K562 (cell line): ENCODE measurements around the gene MT1A. TPM values are rescaled to one million over a fixed set of nuclear protein-coding genes. Genes with fewer than 3 reads are reported as not detected.

ENCODE experiments used
- polyA plus RNA-seq, 8 experiments: library from polyadenylated mRNA; depleted of rRNA in 4 of 8; stranded (reverse) in 5 of 8; unstranded in 3 of 8; fragments of >200 nt; fragmentation: Nextera tagmentation in 2 of 8; fragmentation: Illumina TruSeq in 1 of 8; extraction: Ambion mirVana in 2 of 8; extraction: Trizol in 1 of 8; gene quantifications; 2 replicates each; pipeline versions ENCODE4 v1.2.1 to v1.2.3, GENCODE V29; 2011 to 2014; ENCODE audit warnings: inconsistent platforms in 1 of 8, missing spikeins in 1 of 8
- total RNA-seq, 7 experiments: library from RNA; depleted of rRNA in 6 of 7; stranded (reverse); fragments of >200 nt in 6 of 7; fragmentation: Illumina TruSeq in 2 of 7; extraction: Trizol in 2 of 7; gene quantifications; 2 replicates each; pipeline versions ENCODE4 v1.2.1 to v1.2.3, GENCODE V29; 2011 to 2021; ENCODE audit warnings: low replicate concordance in 1 of 7

Gene MT1A
- total and polyA plus RNA-seq, 9 of the 15 experiments (the other 6 are each of a cell fraction or from before 2014, with no cell fraction given): 0.23 TPM; not detected in 8

Other genes with a start within 250 kb of the MT1A start
Only the 7 nearest of the 16 such genes appear.
- 7.3 and 11.7 TPM in 2 replicates for gene MT2A, start 30.1 kb upstream of the MT1A start, total RNA-seq (2014; rRNA removed)
- 1.9 and 2.0 TPM in 2 replicates for gene MT2A, start 30.1 kb upstream of the MT1A start, total RNA-seq (2014; rRNA removed; fragmentation: Illumina TruSeq; extraction: Trizol)
- 4.7 and 8.5 TPM in 2 replicates for gene MT2A, start 30.1 kb upstream of the MT1A start, total RNA-seq (2015; rRNA removed; fragmentation: Illumina TruSeq; extraction: Trizol)
- 11.9 and 14.4 TPM in 2 replicates for gene MT2A, start 30.1 kb upstream of the MT1A start, total RNA-seq (2021)
- 7.0 and 30.7 TPM in 2 replicates for gene MT2A, start 30.1 kb upstream of the MT1A start, polyA plus RNA-seq (2011; rRNA removed)
- gene MT2A, start 30.1 kb upstream of the MT1A start, polyA plus RNA-seq (2014; fragmentation: Illumina TruSeq; extraction: Trizol): 3.6 and 5.9 TPM in 2 replicates
- gene MT2A, start 30.1 kb upstream of the MT1A start, polyA plus RNA-seq (2014; fragmentation: Nextera tagmentation; extraction: Ambion mirVana): 10 to 100 TPM; 13.3 to 16.9 TPM
- 10.0 and 12.0 TPM in 2 replicates for gene MT2A, start 30.1 kb upstream of the MT1A start, polyA plus RNA-seq (2014; rRNA removed)
- 0.29 and 0.45 TPM in 2 replicates for gene MT1E, start 12.9 kb upstream of the MT1A start, total RNA-seq (2014; rRNA removed)
- not detected in 2 replicates for gene MT1E, start 12.9 kb upstream of the MT1A start, total RNA-seq (2014; rRNA removed; fragmentation: Illumina TruSeq; extraction: Trizol)
- gene MT1E, start 12.9 kb upstream of the MT1A start, total RNA-seq (2015; rRNA removed; fragmentation: Illumina TruSeq; extraction: Trizol): 0.29 and 0.38 TPM in 2 replicates
- 0.47 and 0.74 TPM in 2 replicates for gene MT1E, start 12.9 kb upstream of the MT1A start, total RNA-seq (2021)
- 0.45 and 2.3 TPM in 2 replicates for gene MT1E, start 12.9 kb upstream of the MT1A start, polyA plus RNA-seq (2011; rRNA removed)
- not detected in 2 replicates for gene MT1E, start 12.9 kb upstream of the MT1A start, polyA plus RNA-seq (2014; fragmentation: Illumina TruSeq; extraction: Trizol)
- under 1 TPM in 1 of 2 experiments, not detected in 1; 0.52 TPM for gene MT1E, start 12.9 kb upstream of the MT1A start, polyA plus RNA-seq (2014; fragmentation: Nextera tagmentation; extraction: Ambion mirVana)
- gene MT1E, start 12.9 kb upstream of the MT1A start, polyA plus RNA-seq (2014; rRNA removed): 0.81 TPM in 1 of 2 replicates, not detected in the other
- not detected in 2 replicates for gene MT1M, start 6.0 kb upstream of the MT1A start, total RNA-seq (2014; rRNA removed)
- gene MT1M, start 6.0 kb upstream of the MT1A start, total RNA-seq (2014; rRNA removed; fragmentation: Illumina TruSeq; extraction: Trizol): not detected in 2 replicates
- gene MT1M, start 6.0 kb upstream of the MT1A start, total RNA-seq (2015; rRNA removed; fragmentation: Illumina TruSeq; extraction: Trizol): not detected in 2 replicates
- gene MT1M, start 6.0 kb upstream of the MT1A start, total RNA-seq (2021): not detected in 2 replicates
- gene MT1M, start 6.0 kb upstream of the MT1A start, polyA plus RNA-seq (2011; rRNA removed): not detected in 2 replicates
- not detected in 2 replicates for gene MT1M, start 6.0 kb upstream of the MT1A start, polyA plus RNA-seq (2014; fragmentation: Illumina TruSeq; extraction: Trizol)
- not detected for gene MT1M, start 6.0 kb upstream of the MT1A start, polyA plus RNA-seq (2014; fragmentation: Nextera tagmentation; extraction: Ambion mirVana)
- gene MT1M, start 6.0 kb upstream of the MT1A start, polyA plus RNA-seq (2014; rRNA removed): not detected in 2 replicates
- gene MT1B, start 13.2 kb downstream of the MT1A start, total RNA-seq (2014; rRNA removed): not detected in 2 replicates
- not detected in 2 replicates for gene MT1B, start 13.2 kb downstream of the MT1A start, total RNA-seq (2014; rRNA removed; fragmentation: Illumina TruSeq; extraction: Trizol)
- gene MT1B, start 13.2 kb downstream of the MT1A start, total RNA-seq (2015; rRNA removed; fragmentation: Illumina TruSeq; extraction: Trizol): not detected in 2 replicates
- not detected in 2 replicates for gene MT1B, start 13.2 kb downstream of the MT1A start, total RNA-seq (2021)
- gene MT1B, start 13.2 kb downstream of the MT1A start, polyA plus RNA-seq (2011; rRNA removed): not detected in 2 replicates
- not detected in 2 replicates for gene MT1B, start 13.2 kb downstream of the MT1A start, polyA plus RNA-seq (2014; fragmentation: Illumina TruSeq; extraction: Trizol)
- not detected for gene MT1B, start 13.2 kb downstream of the MT1A start, polyA plus RNA-seq (2014; fragmentation: Nextera tagmentation; extraction: Ambion mirVana)
- gene MT1B, start 13.2 kb downstream of the MT1A start, polyA plus RNA-seq (2014; rRNA removed): not detected in 2 replicates
- gene MT1F, start 19.3 kb downstream of the MT1A start, total RNA-seq (2014; rRNA removed): 0.68 TPM in 1 of 2 replicates, not detected in the other
- gene MT1F, start 19.3 kb downstream of the MT1A start, total RNA-seq (2014; rRNA removed; fragmentation: Illumina TruSeq; extraction: Trizol): not detected in 2 replicates
- 0.38 TPM in 1 of 2 replicates, not detected in the other for gene MT1F, start 19.3 kb downstream of the MT1A start, total RNA-seq (2015; rRNA removed; fragmentation: Illumina TruSeq; extraction: Trizol)
- gene MT1F, start 19.3 kb downstream of the MT1A start, total RNA-seq (2021): 0.38 TPM in 1 of 2 replicates, not detected in the other
- 0.28 and 0.35 TPM in 2 replicates for gene MT1F, start 19.3 kb downstream of the MT1A start, polyA plus RNA-seq (2011; rRNA removed)
- not detected in 2 replicates for gene MT1F, start 19.3 kb downstream of the MT1A start, polyA plus RNA-seq (2014; fragmentation: Illumina TruSeq; extraction: Trizol)
- gene MT1F, start 19.3 kb downstream of the MT1A start, polyA plus RNA-seq (2014; fragmentation: Nextera tagmentation; extraction: Ambion mirVana): under 1 TPM in 1 of 2 experiments, not detected in 1; 0.18 TPM
- gene MT1F, start 19.3 kb downstream of the MT1A start, polyA plus RNA-seq (2014; rRNA removed): 0.23 TPM in 1 of 2 replicates, not detected in the other
- not detected in 2 replicates for gene MT1G, start 29.4 kb downstream of the MT1A start, total RNA-seq (2014; rRNA removed)
- not detected in 2 replicates for gene MT1G, start 29.4 kb downstream of the MT1A start, total RNA-seq (2014; rRNA removed; fragmentation: Illumina TruSeq; extraction: Trizol)
- 0.69 TPM in 1 of 2 replicates, not detected in the other for gene MT1G, start 29.4 kb downstream of the MT1A start, total RNA-seq (2015; rRNA removed; fragmentation: Illumina TruSeq; extraction: Trizol)
- 0.89 and 1.7 TPM in 2 replicates for gene MT1G, start 29.4 kb downstream of the MT1A start, total RNA-seq (2021)
- 1.4 and 8.8 TPM in 2 replicates for gene MT1G, start 29.4 kb downstream of the MT1A start, polyA plus RNA-seq (2011; rRNA removed)
- not detected in 2 replicates for gene MT1G, start 29.4 kb downstream of the MT1A start, polyA plus RNA-seq (2014; fragmentation: Illumina TruSeq; extraction: Trizol)
- gene MT1G, start 29.4 kb downstream of the MT1A start, polyA plus RNA-seq (2014; fragmentation: Nextera tagmentation; extraction: Ambion mirVana): under 1 TPM; 0.28 TPM
- gene MT1G, start 29.4 kb downstream of the MT1A start, polyA plus RNA-seq (2014; rRNA removed): 2.8 TPM in 1 of 2 replicates, not detected in the other
- gene MT1H, start 31.1 kb downstream of the MT1A start, total RNA-seq (2014; rRNA removed): not detected in 2 replicates
- not detected in 2 replicates for gene MT1H, start 31.1 kb downstream of the MT1A start, total RNA-seq (2014; rRNA removed; fragmentation: Illumina TruSeq; extraction: Trizol)
- gene MT1H, start 31.1 kb downstream of the MT1A start, total RNA-seq (2015; rRNA removed; fragmentation: Illumina TruSeq; extraction: Trizol): not detected in 2 replicates
- not detected in 2 replicates for gene MT1H, start 31.1 kb downstream of the MT1A start, total RNA-seq (2021)
- gene MT1H, start 31.1 kb downstream of the MT1A start, polyA plus RNA-seq (2011; rRNA removed): 0.13 and 0.49 TPM in 2 replicates
- not detected in 2 replicates for gene MT1H, start 31.1 kb downstream of the MT1A start, polyA plus RNA-seq (2014; fragmentation: Illumina TruSeq; extraction: Trizol)
- gene MT1H, start 31.1 kb downstream of the MT1A start, polyA plus RNA-seq (2014; fragmentation: Nextera tagmentation; extraction: Ambion mirVana): under 1 TPM in 1 of 2 experiments, not detected in 1; 0.37 TPM
- gene MT1H, start 31.1 kb downstream of the MT1A start, polyA plus RNA-seq (2014; rRNA removed): not detected in 2 replicates